B cell (primary cell): ENCODE results near the gene LGR5.

Experiments
- EZH2 ChIP-seq: IDR thresholded peaks from 2 replicates; pipeline ENCODE4 v1.6.1; 2012; ENCODE audit warnings: borderline replicate concordance, low read depth, mild to moderate bottlenecking, moderate library complexity, low read length; ENCODE audit not compliant: insufficient read depth, poor library complexity, severe bottlenecking
- TF ChIP-seq, protein P1 (sequence below): fragments of 200-600 bp; IDR thresholded peaks from one replicate; pipeline ENCODE4 v1.8.0; 2022; ENCODE audit warnings: antibody characterized with exemption, mild to moderate bottlenecking

- TF ChIP-seq, protein P1, sequence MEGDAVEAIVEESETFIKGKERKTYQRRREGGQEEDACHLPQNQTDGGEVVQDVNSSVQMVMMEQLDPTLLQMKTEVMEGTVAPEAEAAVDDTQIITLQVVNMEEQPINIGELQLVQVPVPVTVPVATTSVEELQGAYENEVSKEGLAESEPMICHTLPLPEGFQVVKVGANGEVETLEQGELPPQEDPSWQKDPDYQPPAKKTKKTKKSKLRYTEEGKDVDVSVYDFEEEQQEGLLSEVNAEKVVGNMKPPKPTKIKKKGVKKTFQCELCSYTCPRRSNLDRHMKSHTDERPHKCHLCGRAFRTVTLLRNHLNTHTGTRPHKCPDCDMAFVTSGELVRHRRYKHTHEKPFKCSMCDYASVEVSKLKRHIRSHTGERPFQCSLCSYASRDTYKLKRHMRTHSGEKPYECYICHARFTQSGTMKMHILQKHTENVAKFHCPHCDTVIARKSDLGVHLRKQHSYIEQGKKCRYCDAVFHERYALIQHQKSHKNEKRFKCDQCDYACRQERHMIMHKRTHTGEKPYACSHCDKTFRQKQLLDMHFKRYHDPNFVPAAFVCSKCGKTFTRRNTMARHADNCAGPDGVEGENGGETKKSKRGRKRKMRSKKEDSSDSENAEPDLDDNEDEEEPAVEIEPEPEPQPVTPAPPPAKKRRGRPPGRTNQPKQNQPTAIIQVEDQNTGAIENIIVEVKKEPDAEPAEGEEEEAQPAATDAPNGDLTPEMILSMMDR = no peak
- TF ChIP-seq EZH2 = no peak
Observed at GRCh38 chr12:71626768-71627167, 187.2 kb downstream of the LGR5 start.
